GM18505 (cell line): ENCODE measurements around the gene TTC9B.

Experiments used
- ATAC-seq: cut with Tn5 transposase; IDR thresholded peaks from one replicate; pipeline ENCODE4 v1.9.1; 2021; ENCODE audit not compliant: unreplicated experiment
- POLR2A ChIP-seq: IDR thresholded peaks from 4 replicates; pipeline ENCODE4 v1.6.1; 2011; ENCODE audit warnings: borderline replicate concordance; ENCODE audit not compliant: insufficient read depth, insufficient read length; ENCODE audit errors: extremely low read depth

TTC9B gene

GRCh38 chr19:40254714-40255418 lies 36.7 kb upstream of the TTC9B start:
- ATAC-seq = no peak
- no peak for TF ChIP-seq POLR2A

GRCh38 chr19:40253611-40254092 lies 35.5 kb upstream of the TTC9B start:
- ATAC-seq = no peak
- TF ChIP-seq POLR2A = no peak

GRCh38 chr19:40252395-40252794 lies 34.2 kb upstream of the TTC9B start:
- ATAC-seq = no peak
- no peak for TF ChIP-seq POLR2A

GRCh38 chr19:40251991-40252390 lies 33.8 kb upstream of the TTC9B start:
- TF ChIP-seq POLR2A = no peak
- no peak for ATAC-seq

- TF ChIP-seq POLR2A = no peak
- ATAC-seq = no peak
Observed at GRCh38 chr19:40251244-40251643, 33.1 kb upstream of the TTC9B start.

- no peak for ATAC-seq
- TF ChIP-seq POLR2A = no peak
Observed at GRCh38 chr19:40249781-40250180, 31.6 kb upstream of the TTC9B start.

- no peak for TF ChIP-seq POLR2A
- ATAC-seq = no peak
Observed at GRCh38 chr19:40249201-40249600, 31.0 kb upstream of the TTC9B start.

GRCh38 chr19:40247735-40248262 lies 29.6 kb upstream of the TTC9B start:
- no peak for ATAC-seq
- TF ChIP-seq POLR2A = no peak

GRCh38 chr19:40247178-40247577 lies 29.0 kb upstream of the TTC9B start:
- no peak for ATAC-seq
- TF ChIP-seq POLR2A = no peak

GRCh38 chr19:40246292-40247073 lies 28.3 kb upstream of the TTC9B start:
- ATAC-seq = no peak
- TF ChIP-seq POLR2A = no peak

- ATAC-seq = no peak
Observed at GRCh38 chr19:40245506-40246128, 27.4 kb upstream of the TTC9B start.

GRCh38 chr19:40244579-40245317 lies 26.6 kb upstream of the TTC9B start:
- no peak for ATAC-seq
- TF ChIP-seq POLR2A = no peak

More at GRCh38 chr19:40245506-40246128, 27.4 kb upstream of the TTC9B start:
- no peak for TF ChIP-seq POLR2A

- TF ChIP-seq POLR2A = no peak
- ATAC-seq = no peak
Observed at GRCh38 chr19:40243181-40243580, 25.0 kb upstream of the TTC9B start.
